ENCODE data around the gene TM9SF2. TPM values are rescaled to one million over a fixed set of nuclear protein-coding genes. Genes with fewer than 3 reads are reported as not detected.

Gene TM9SF2
- total RNA-seq, 4 donors from 2014 or later = 185 to 207 (median 200) TPM

DNA sequence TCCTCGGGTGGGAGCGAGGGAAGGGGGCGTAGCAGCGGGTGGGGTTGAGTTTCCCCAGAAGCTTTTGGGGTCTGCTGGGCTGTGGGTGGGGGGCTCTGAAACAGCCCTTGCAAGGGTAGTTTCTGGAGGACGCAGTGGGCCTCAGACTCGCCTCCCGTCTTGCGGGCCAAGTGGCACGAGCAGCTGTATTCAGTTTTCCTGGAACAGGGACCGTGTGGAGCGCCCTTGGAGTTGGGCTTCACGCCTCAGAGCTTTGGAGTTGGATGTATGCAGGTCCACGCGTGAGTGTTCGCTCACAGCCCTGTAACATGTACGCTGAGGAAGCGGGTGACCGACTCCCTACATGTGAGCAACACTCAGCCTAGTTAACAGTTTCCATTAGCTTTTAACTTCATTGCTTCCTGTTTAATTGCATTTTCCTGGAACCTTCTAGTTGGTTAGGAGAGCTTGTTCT is 603 bp downstream of the TM9SF2 start:
- no peaks in the 10 kb centered on the region for H3K9me3 ChIP-seq
- intact Hi-C loops (cut with DNase I) = loop anchor here (10.0 kb wide), 1 partner anchor 103 kb away; the partner anchor contains the start of gene CLYBL
- H3K4me1 ChIP-seq = peaks cover 23 to 53% of the 10 kb centered on the region in 2 donors
- H3K4me3 ChIP-seq (replicated peaks in 1 of 3) = peak overlapping the region; percentile 70 to 100 (median 95)
- TF ChIP-seq POLR2A (IDR thresholded peaks at IDR 0.05) = no peak
- TF ChIP-seq, protein P1, sequence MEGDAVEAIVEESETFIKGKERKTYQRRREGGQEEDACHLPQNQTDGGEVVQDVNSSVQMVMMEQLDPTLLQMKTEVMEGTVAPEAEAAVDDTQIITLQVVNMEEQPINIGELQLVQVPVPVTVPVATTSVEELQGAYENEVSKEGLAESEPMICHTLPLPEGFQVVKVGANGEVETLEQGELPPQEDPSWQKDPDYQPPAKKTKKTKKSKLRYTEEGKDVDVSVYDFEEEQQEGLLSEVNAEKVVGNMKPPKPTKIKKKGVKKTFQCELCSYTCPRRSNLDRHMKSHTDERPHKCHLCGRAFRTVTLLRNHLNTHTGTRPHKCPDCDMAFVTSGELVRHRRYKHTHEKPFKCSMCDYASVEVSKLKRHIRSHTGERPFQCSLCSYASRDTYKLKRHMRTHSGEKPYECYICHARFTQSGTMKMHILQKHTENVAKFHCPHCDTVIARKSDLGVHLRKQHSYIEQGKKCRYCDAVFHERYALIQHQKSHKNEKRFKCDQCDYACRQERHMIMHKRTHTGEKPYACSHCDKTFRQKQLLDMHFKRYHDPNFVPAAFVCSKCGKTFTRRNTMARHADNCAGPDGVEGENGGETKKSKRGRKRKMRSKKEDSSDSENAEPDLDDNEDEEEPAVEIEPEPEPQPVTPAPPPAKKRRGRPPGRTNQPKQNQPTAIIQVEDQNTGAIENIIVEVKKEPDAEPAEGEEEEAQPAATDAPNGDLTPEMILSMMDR (IDR thresholded peaks at IDR 0.05) = no peak
- no peaks in the 10 kb centered on the region for H3K27me3 ChIP-seq
- 0% methylated on average over 17 to 18 of the region's 18 CpGs for WGBS, 2 donors
- H3K36me3 ChIP-seq = no peaks in the 10 kb centered on the region
- peak; percentile 28 to 37 for DNase-seq
- H3K27ac ChIP-seq = peak overlapping the region in 2 of 3 donors; percentile 75 to 90

DNA sequence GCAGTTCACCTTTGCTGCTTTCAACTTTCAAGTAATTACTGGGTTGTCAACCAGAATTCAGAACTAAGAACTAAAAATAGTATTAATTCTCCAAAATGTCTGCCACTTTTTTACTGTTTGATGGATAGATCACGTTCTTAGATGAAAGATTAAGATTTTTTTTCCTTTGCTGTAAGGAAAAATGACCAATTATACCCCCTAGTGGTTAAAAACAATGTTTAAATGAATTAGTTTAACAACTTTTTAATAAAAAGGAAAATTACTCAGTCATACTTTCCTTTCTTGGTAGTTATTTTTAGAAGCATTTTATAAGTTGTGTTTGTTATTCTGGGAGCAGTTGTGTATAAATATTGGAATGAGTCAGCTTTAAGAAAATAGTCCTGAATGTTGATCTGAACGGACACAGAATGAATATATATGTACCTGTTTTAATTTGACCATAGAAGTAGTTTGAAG is 4.6 kb downstream of the TM9SF2 start:
- TF ChIP-seq POLR2A (IDR thresholded peaks at IDR 0.05) = no peak
- TF ChIP-seq, protein P1 (IDR thresholded peaks at IDR 0.05) = peak in 3 of 6 experiments; percentile 14 to 37 (median 35)
- no peaks in the 10 kb centered on the region for H3K27me3 ChIP-seq
- H3K9me3 ChIP-seq = no peaks in the 10 kb centered on the region
- DNase-seq = no peak
- H3K36me3 ChIP-seq = peaks cover 0 to 4% of the 10 kb centered on the region in 2 donors
- intact Hi-C loops (cut with DNase I) = loop anchor here (10.0 kb wide), 1 partner anchor 99 kb away; the partner anchor contains the start of gene CLYBL
- H3K27ac ChIP-seq = no peak overlapping the region
- 54 to 57% methylated on average over 2 of the region's 2 CpGs for WGBS, 2 donors
- peaks cover 18 to 36% of the 10 kb centered on the region in 2 donors for H3K4me1 ChIP-seq
- H3K4me3 ChIP-seq (replicated peaks in 1 of 3) = no peak overlapping the region

GRCh38 chr13:99506634-99507033 is 5.4 kb downstream of the TM9SF2 start:
- Histone ChIP-seq H3K36me3 (peaks cover 0 to 4% of the 10 kb centered on the region in 2 donors), H3K4me3 (replicated peaks in 1 of 3) (no peak overlapping the region), H3K9me3 (no peaks in the 10 kb centered on the region), H3K27me3 (no peaks in the 10 kb centered on the region), H3K4me1 (peaks cover 22 to 36% of the 10 kb centered on the region in 2 donors), H3K27ac (no peak overlapping the region)
- WGBS, 2 donors = 64 to 71% methylated on average over 2 of the region's 2 CpGs
- TF ChIP-seq POLR2A (IDR thresholded peaks at IDR 0.05) = no peak
- TF ChIP-seq, protein P1 (IDR thresholded peaks at IDR 0.05) = no peak
- intact Hi-C loops (cut with DNase I) = loop anchor here (10.0 kb wide), 1 partner anchor 98 kb away; the partner anchor contains the start of gene CLYBL
- no peak for DNase-seq

GRCh38 chr13:99507054-99507453 is 5.8 kb downstream of the TM9SF2 start:
- DNase-seq = no peak
- Histone ChIP-seq H3K9me3 (no peaks in the 10 kb centered on the region), H3K36me3 (peaks cover 0 to 4% of the 10 kb centered on the region in 2 donors), H3K27ac (no peak overlapping the region), H3K4me3 (replicated peaks in 1 of 3) (no peak overlapping the region), H3K27me3 (no peaks in the 10 kb centered on the region), H3K4me1 (peaks cover 26 to 39% of the 10 kb centered on the region in 2 donors)
- intact Hi-C loops (cut with DNase I) = loop anchor here (10.0 kb wide), 1 partner anchor 98 kb away; the partner anchor contains the start of gene CLYBL
- TF ChIP-seq, protein P1 (IDR thresholded peaks at IDR 0.05) = no peak
- no peak for TF ChIP-seq POLR2A (IDR thresholded peaks at IDR 0.05)
- WGBS, 2 donors = 87 to 89% methylated on average over 3 of the region's 3 CpGs

GRCh38 chr13:99507551-99507950 is 6.3 kb downstream of the TM9SF2 start:
- H3K27ac ChIP-seq = no peak overlapping the region
- peaks cover 0 to 4% of the 10 kb centered on the region in 2 donors for H3K36me3 ChIP-seq
- no peaks in the 10 kb centered on the region for H3K27me3 ChIP-seq
- TF ChIP-seq, protein P1 (IDR thresholded peaks at IDR 0.05) = no peak
- TF ChIP-seq POLR2A (IDR thresholded peaks at IDR 0.05) = no peak
- 90 to 92% methylated on average over 3 of the region's 3 CpGs for WGBS, 2 donors
- no peaks in the 10 kb centered on the region for H3K9me3 ChIP-seq
- H3K4me3 ChIP-seq (replicated peaks in 1 of 3) = no peak overlapping the region
- no peak for DNase-seq
- peaks cover 27 to 39% of the 10 kb centered on the region in 2 donors for H3K4me1 ChIP-seq
- intact Hi-C loops (cut with DNase I) = loop anchor here (10.0 kb wide), 1 partner anchor 97 kb away; the partner anchor contains the start of gene CLYBL

All from thyroid gland (tissue), 4 donors.